Left lung (tissue), 10 donors: ENCODE measurements around the gene ZMAT5. TPM values are rescaled to one million over a fixed set of nuclear protein-coding genes. Genes with fewer than 3 reads are reported as not detected.

Experiments
- ATAC-seq: fragments of 200-7000 bp; cut with Tn5 transposase; one replicate; pipeline ENCODE4 v1.9.1; 2020; ENCODE audit warnings: moderate library complexity
- DNase-seq, 4 donors: peaks; one replicate each; pipeline ENCODE4 v3.0.0-alpha.2; 2013 to 2020
- H3K27ac ChIP-seq, 2 donors: fragments of 200-600 bp; sonication (generic) in 1 of 2; one replicate each; pipeline versions ENCODE4 v1.5.0 to v1.8.0; 2020 to 2021
- H3K27me3 ChIP-seq, 2 donors: fragments of 200-600 bp; sonication (generic) in 1 of 2; one replicate each; pipeline versions ENCODE4 v1.5.0 to v1.8.0; 2020 to 2021
- H3K36me3 ChIP-seq, 2 donors: fragments of 200-600 bp; sonication (generic) in 1 of 2; one replicate each; pipeline versions ENCODE4 v1.5.0 to v1.8.0; 2020 to 2021
- H3K4me1 ChIP-seq, 2 donors: fragments of 200-600 bp; one replicate each; pipeline ENCODE4 v1.8.0; 2021
- H3K4me3 ChIP-seq, 2 donors: fragments of 200-600 bp; sonication (generic) in 1 of 2; one replicate each; pipeline versions ENCODE4 v1.5.0 to v1.8.0; 2020 to 2021; ENCODE audit warnings: mild to moderate bottlenecking in 1 of 2
- H3K9me3 ChIP-seq, 2 donors: fragments of 200-600 bp; sonication (generic) in 1 of 2; one replicate each; pipeline versions ENCODE4 v1.5.0 to v1.8.0; 2020 to 2021
- CTCF ChIP-seq, 2 donors: fragments of 200-600 bp; sonication (generic) in 1 of 2; IDR thresholded peaks; one replicate each; pipeline versions ENCODE4 v1.5.0 to v1.8.0; 2021; ENCODE audit warnings: antibody characterized with exemption in 2 of 2
- intact Hi-C, 2 donors: fragments of 100-400 bp; cut with DNase I; formaldehyde crosslinking; loops; one replicate each; pipeline versions ENCODE4 v1.11.2 to v1.14.2; 2022
- polyA plus RNA-seq, 6 donors: library from polyadenylated mRNA; unstranded; fragments of 120-200 nt; gene quantifications; one replicate each; pipeline ENCODE4 v1.2.1, GENCODE V29; 2013; ENCODE audit not compliant: insufficient read length in 6 of 6
- total RNA-seq, 2 donors: library from RNA; stranded (reverse); fragmentation: NEBNext Ultra II Directional; extraction: Animal tissue kit (Norgen Biotek cat#: 25700); gene quantifications; one replicate each; pipeline ENCODE4 v1.2.1, GENCODE V29; 2021
- donor health status: DM: no; HTN: yes; CAD: no.
- donor health status: DM: no; HTN: no; CAD: no.

ZMAT5 gene
- total and polyA plus RNA-seq, 8 donors = 20.3 to 23.3 (median 22.3) TPM

GRCh38 chr22:29806196-29806595 lies 39.4 kb upstream of the ZMAT5 start:
- Histone ChIP-seq H3K27me3 (no peaks in the 10 kb centered on the region), H3K4me3 (no peak overlapping the region), H3K36me3 (peaks cover 0 to 99% of the 10 kb centered on the region in 2 donors), H3K27ac (no peak overlapping the region), H3K9me3 (no peaks in the 10 kb centered on the region), H3K4me1 (peaks cover 9 to 11% of the 10 kb centered on the region in 2 donors)
- no peak for TF ChIP-seq CTCF (IDR thresholded peaks at IDR 0.05)
- no peak for DNase-seq
- no peak for ATAC-seq
- intact Hi-C loops = no loop called here

GRCh38 chr22:29804985-29805384 lies 38.2 kb upstream of the ZMAT5 start:
- intact Hi-C loops = no loop called here
- H3K27ac ChIP-seq = no peak overlapping the region
- DNase-seq (no peak), ATAC-seq (no peak)
- peaks cover 0 to 99% of the 10 kb centered on the region in 2 donors for H3K36me3 ChIP-seq
- TF ChIP-seq CTCF (IDR thresholded peaks at IDR 0.05) = no peak
- H3K4me1 ChIP-seq = peaks cover 5 to 9% of the 10 kb centered on the region in 2 donors
- no peak overlapping the region for H3K4me3 ChIP-seq
- H3K9me3 ChIP-seq = no peaks in the 10 kb centered on the region
- no peaks in the 10 kb centered on the region for H3K27me3 ChIP-seq

GRCh38 chr22:29803190-29803589 lies 36.4 kb upstream of the ZMAT5 start:
- Histone ChIP-seq H3K4me1 (peaks cover 19 to 27% of the 10 kb centered on the region in 2 donors), H3K9me3 (no peaks in the 10 kb centered on the region), H3K27ac (no peak overlapping the region), H3K36me3 (peaks cover 0 to 93% of the 10 kb centered on the region in 2 donors), H3K4me3 (no peak overlapping the region), H3K27me3 (no peaks in the 10 kb centered on the region)
- DNase-seq (no peak), ATAC-seq (no peak)
- TF ChIP-seq CTCF (IDR thresholded peaks at IDR 0.05) = no peak
- intact Hi-C loops = no loop called here

- ATAC-seq (no peak), DNase-seq (no peak)
- Histone ChIP-seq H3K27me3 (no peaks in the 10 kb centered on the region), H3K4me1 (peaks cover 19 to 40% of the 10 kb centered on the region in 2 donors), H3K36me3 (peaks cover 0 to 90% of the 10 kb centered on the region in 2 donors), H3K4me3 (no peak overlapping the region), H3K9me3 (no peaks in the 10 kb centered on the region), H3K27ac (peak overlapping the region; percentile 64 to 65)
- intact Hi-C loops = no loop called here
- no peak for TF ChIP-seq CTCF (IDR thresholded peaks at IDR 0.05)
Measured at GRCh38 chr22:29801796-29802195, 35.0 kb upstream of the ZMAT5 start.

GRCh38 chr22:29801153-29801552 lies 34.3 kb upstream of the ZMAT5 start:
- intact Hi-C loops = no loop called here
- H3K4me3 ChIP-seq = no peak overlapping the region
- H3K4me1 ChIP-seq = peaks cover 19 to 40% of the 10 kb centered on the region in 2 donors
- DNase-seq = no peak
- H3K27ac ChIP-seq = peak overlapping the region; percentile 64 to 65
- no peak for TF ChIP-seq CTCF (IDR thresholded peaks at IDR 0.05)
- H3K27me3 ChIP-seq = no peaks in the 10 kb centered on the region
- ATAC-seq = peak; percentile 44
- no peaks in the 10 kb centered on the region for H3K9me3 ChIP-seq
- H3K36me3 ChIP-seq = peaks cover 0 to 90% of the 10 kb centered on the region in 2 donors
